ENCODE measurements around the gene BGN. TPM values are rescaled to one million over a fixed set of nuclear protein-coding genes. Genes with fewer than 3 reads are reported as not detected.

BGN gene
- 0.21 and 0.48 TPM in 2 replicates for total RNA-seq

GRCh38 chrX:153494541-153495361 lies at the start of gene BGN:
Gene BGN, plus strand, starts transcription at chrX:153494980. Its CDS starts 9,652 bp downstream, at chrX:153504632.

GRCh38 chrX:153445856-153446635 lies 48.7 kb upstream of the BGN start, which contains the start of gene TREX2:
Gene TREX2, minus strand, starts transcription at chrX:153446056. Its CDS starts 626 bp downstream, at chrX:153445430.

GRCh38 chrX:153470411-153471363 lies 24.1 kb upstream of the BGN start, which contains the start of gene HAUS7:
Gene HAUS7, minus strand, starts transcription at chrX:153470576. Its CDS starts 19 bp downstream, at chrX:153470557.

GRCh38 chrX:153517423-153517822 lies 22.6 kb downstream of the BGN start, which contains the start of gene ATP2B3:
Gene ATP2B3, plus strand, starts transcription at chrX:153517642. Its CDS starts 18,606 bp downstream, at chrX:153536248.

Other genes starting within 250 kb of the BGN start
- gene PNMA6F, start 173.2 kb upstream of the BGN start, total RNA-seq: not detected in 2 replicates
- gene ZNF275, start 160.8 kb upstream of the BGN start, total RNA-seq: 4.3 and 5.1 TPM in 2 replicates
- gene PNMA6E, start 93.6 kb upstream of the BGN start, total RNA-seq: under 0.01 TPM in 1 of 2 replicates, not detected in the other
- 0.43 and 0.72 TPM in 2 replicates for gene ZFP92, start 83.5 kb upstream of the BGN start, total RNA-seq
- 2.7 and 3.4 TPM in 2 replicates for gene TREX2, start 48.9 kb upstream of the BGN start, total RNA-seq
- gene HAUS7, start 24.4 kb upstream of the BGN start, total RNA-seq: 4.7 and 10.6 TPM in 2 replicates
- gene ATP2B3, start 22.7 kb downstream of the BGN start, total RNA-seq: not detected in 2 replicates
- 37.7 and 64.8 TPM in 2 replicates for gene CCNQ, start 104.2 kb downstream of the BGN start, total RNA-seq
- 1.5 and 1.7 TPM in 2 replicates for gene DUSP9, start 152.2 kb downstream of the BGN start, total RNA-seq
- gene PNCK, start 178.8 kb downstream of the BGN start, total RNA-seq: 3.9 and 4.7 TPM in 2 replicates
- gene SLC6A8, start 192.9 kb downstream of the BGN start, total RNA-seq: 41.4 and 44.8 TPM in 2 replicates
- 256 and 267 TPM in 2 replicates for gene BCAP31, start 229.4 kb downstream of the BGN start, total RNA-seq
- 3.4 and 3.9 TPM in 2 replicates for gene ABCD1, start 229.9 kb downstream of the BGN start, total RNA-seq

Measured in tracheal epithelial cell (primary cell).